H1 (cell line): ENCODE results near the gene FARS2. TPM values are rescaled to one million over a fixed set of nuclear protein-coding genes. Genes with fewer than 3 reads are reported as not detected.

Experiments
- CTCF ChIA-PET: fragments of 300-600 bp; sonication (Branson Sonifier 250); formaldehyde crosslinking; loops from one replicate; lab custom pipeline; 2021; ENCODE audit not compliant: partially characterized antibody; lab: Charles Lee
- POLR2A ChIA-PET: fragments of 300-600 bp; sonication (Branson Sonifier 250); formaldehyde crosslinking; loops from one replicate; lab custom pipeline; 2021; ENCODE audit warnings: inconsistent platforms; ENCODE audit not compliant: partially characterized antibody; lab: Charles Lee
- DNase-seq, 2 experiments: peaks; one replicate each; pipeline versions ENCODE4 v3.0.0 to v3.0.0-alpha.2; 2010 to 2022; ENCODE audit warnings: low spot score in 2 of 2, low read depth in 1 of 2, mixed read lengths in 1 of 2
- FAIRE-seq: peaks from 2 replicates; lab custom pipeline; 2011; peaks lifted over from hg19 to GRCh38; lab: Jason Lieb, UNC
- H2AFZ ChIP-seq: 2 replicates; pipeline ENCODE4 v1.8.1; 2012; ENCODE audit warnings: low read length, inconsistent platforms
- H2AK5ac ChIP-seq: 2 replicates; pipeline ENCODE4 v1.6.1; 2013; ENCODE audit warnings: low read depth, low read length
- H2BK120ac ChIP-seq: replicated peaks from 2 replicates; pipeline ENCODE3; 2013; ENCODE audit warnings: low read depth, low read length, inconsistent platforms
- H2BK12ac ChIP-seq: 2 replicates; pipeline ENCODE4 v1.6.1; 2013; ENCODE audit warnings: low read depth, low read length
- H2BK15ac ChIP-seq: 2 replicates; pipeline ENCODE4 v1.6.1; 2013; ENCODE audit warnings: low read length
- H2BK20ac ChIP-seq: 2 replicates; pipeline ENCODE4 v1.6.1; 2013; ENCODE audit warnings: low read length
- H2BK5ac ChIP-seq: 2 replicates; pipeline ENCODE4 v1.6.1; 2013; ENCODE audit warnings: low read depth, low read length
- H3K14ac ChIP-seq: 2 replicates; pipeline ENCODE4 v1.6.1; 2013; ENCODE audit warnings: inconsistent platforms; ENCODE audit not compliant: insufficient read length
- H3K18ac ChIP-seq: 2 replicates; pipeline ENCODE4 v1.6.1; 2013; ENCODE audit warnings: low read length; ENCODE audit errors: extremely low read depth
- H3K23ac ChIP-seq: 2 replicates; pipeline ENCODE4 v1.6.1; 2013; ENCODE audit warnings: inconsistent platforms; ENCODE audit not compliant: insufficient read length
- H3K23me2 ChIP-seq: 2 replicates; pipeline ENCODE4 v1.6.1; 2013; ENCODE audit warnings: low read depth, low read length
- H3K27ac ChIP-seq: 2 replicates; pipeline ENCODE4 v1.6.1; 2011; ENCODE audit warnings: low read depth, low read length, inconsistent platforms
- H3K27me3 ChIP-seq, 4 experiments: replicated peaks in 1 of 4; 1 replicate in 1 of 4; 2 replicates in 3 of 4; pipeline versions ENCODE4 v1.6.1 to v1.8.1; 2011 to 2013; ENCODE audit warnings: low read length in 3 of 4, mild to moderate bottlenecking in 3 of 4, inconsistent platforms in 2 of 4, mixed read lengths in 2 of 4, moderate library complexity in 1 of 4; ENCODE audit not compliant: control insufficient read depth in 3 of 4, insufficient read depth in 3 of 4; ENCODE audit errors: extremely low read depth in 1 of 4
- H3K36me3 ChIP-seq, 4 experiments: 2 replicates each; pipeline versions ENCODE4 v1.6.1 to v1.8.1; 2011 to 2013; ENCODE audit warnings: mild to moderate bottlenecking in 4 of 4, low read length in 3 of 4, moderate library complexity in 2 of 4, control low read depth in 1 of 4, inconsistent platforms in 1 of 4; ENCODE audit not compliant: insufficient read depth in 4 of 4, control insufficient read depth in 2 of 4
- H3K4ac ChIP-seq: replicated peaks from 2 replicates; pipeline ENCODE3; 2013; ENCODE audit warnings: low read length, low read depth, mixed read lengths, inconsistent platforms; ENCODE audit not compliant: insufficient read length
- H3K4me1 ChIP-seq, 4 experiments: replicated peaks in 1 of 4; 1 replicate in 1 of 4; 2 replicates in 3 of 4; pipeline versions ENCODE4 v1.6.1 to v1.8.1; 2011 to 2013; ENCODE audit warnings: low read length in 3 of 4, inconsistent platforms in 2 of 4, mixed read lengths in 1 of 4; ENCODE audit not compliant: insufficient read depth in 4 of 4, control insufficient read depth in 3 of 4
- H3K4me2 ChIP-seq, 2 experiments: 2 replicates each; pipeline versions ENCODE4 v1.6.1 to v1.8.1; 2011 to 2013; ENCODE audit warnings: low read depth in 2 of 2, low read length in 2 of 2, control low read depth in 1 of 2, inconsistent platforms in 1 of 2, mild to moderate bottlenecking in 1 of 2; ENCODE audit not compliant: insufficient read depth in 1 of 2
- H3K4me3 ChIP-seq, 4 experiments: fragments of 200-600, 300-600 bp in 1 of 4; sonication (generic), shearing (Covaris generic), sonication (Bioruptor Twin) in 1 of 4; 2 replicates each; pipeline versions ENCODE4 v1.5.1 to v1.8.1; 2011 to 2016; ENCODE audit warnings: low read length in 4 of 4, low read depth in 3 of 4, control low read depth in 2 of 4, inconsistent platforms in 2 of 4, mild to moderate bottlenecking in 2 of 4, mixed read lengths in 1 of 4, moderate library complexity in 1 of 4; ENCODE audit not compliant: insufficient read depth in 2 of 4; ENCODE audit errors: extremely low read depth in 1 of 4
- H3K56ac ChIP-seq: replicated peaks from 2 replicates; pipeline ENCODE3; 2013; ENCODE audit warnings: low read depth, mild to moderate bottlenecking, mixed read lengths, low read length, inconsistent platforms; ENCODE audit not compliant: insufficient read length
- H3K79me1 ChIP-seq: 2 replicates; pipeline ENCODE4 v1.6.1; 2013; ENCODE audit warnings: low read depth, low read length, control low read depth
- H3K79me2 ChIP-seq, 2 experiments: 2 replicates each; pipeline versions ENCODE4 v1.6.1 to v1.8.1; 2012 to 2013; ENCODE audit warnings: low read length in 2 of 2, mild to moderate bottlenecking in 2 of 2, inconsistent platforms in 1 of 2; ENCODE audit not compliant: insufficient read depth in 2 of 2, control insufficient read depth in 1 of 2
- H3K9ac ChIP-seq, 4 experiments: replicated peaks in 1 of 4; 1 replicate in 1 of 4; 2 replicates in 3 of 4; pipeline versions ENCODE4 v1.6.1 to v1.8.1; 2011 to 2013; ENCODE audit warnings: low read depth in 3 of 4, low read length in 3 of 4, control low read depth in 2 of 4, mild to moderate bottlenecking in 2 of 4, moderate library complexity in 2 of 4, inconsistent platforms in 1 of 4; ENCODE audit errors: extremely low read depth in 1 of 4
- H3K9me3 ChIP-seq, 2 experiments: 2 replicates each; pipeline versions ENCODE4 v1.6.1 to v1.8.1; 2012 to 2013; ENCODE audit warnings: mild to moderate bottlenecking in 2 of 2, moderate library complexity in 2 of 2, control low read depth in 1 of 2, inconsistent platforms in 1 of 2, low read depth in 1 of 2, low read length in 1 of 2, mixed read lengths in 1 of 2; ENCODE audit not compliant: insufficient read depth in 2 of 2
- H4K20me1 ChIP-seq, 2 experiments: replicated peaks in 1 of 2; 2 replicates each; pipeline versions ENCODE3 to v1.8.1; 2011 to 2013; ENCODE audit warnings: inconsistent platforms in 2 of 2, low read length in 2 of 2, mild to moderate bottlenecking in 1 of 2; ENCODE audit not compliant: insufficient read depth in 2 of 2, control insufficient read depth in 1 of 2
- H4K5ac ChIP-seq: 2 replicates; pipeline ENCODE4 v1.6.1; 2013; ENCODE audit warnings: low read length, low read depth, mixed read lengths, inconsistent platforms; ENCODE audit not compliant: insufficient read length
- H4K8ac ChIP-seq: 2 replicates; pipeline ENCODE4 v1.8.0; 2013; ENCODE audit warnings: mild to moderate bottlenecking, moderate library complexity, low read length, inconsistent platforms; ENCODE audit not compliant: insufficient read depth; ENCODE audit errors: extremely low read depth
- H4K91ac ChIP-seq: replicated peaks from 2 replicates; pipeline ENCODE3; 2013; ENCODE audit warnings: low read length, mixed read lengths, inconsistent platforms; ENCODE audit not compliant: insufficient read length
- BCL11A ChIP-seq, 2 experiments: IDR thresholded peaks; one replicate each; pipeline ENCODE4 v1.6.1; 2011; ENCODE audit warnings: low read depth in 2 of 2, low read length in 2 of 2, mild to moderate bottlenecking in 2 of 2
- YY1 ChIP-seq: IDR thresholded peaks from 2 replicates; pipeline ENCODE4 v1.6.1; 2011; ENCODE audit warnings: low read depth, mild to moderate bottlenecking, low read length
- whole genome bisulfite sequencing, 2 experiments: shearing (Covaris generic) in 1 of 2; methylation state at CpG; one replicate each; pipeline versions ENCODE4 v1.1.6 to v1.1.7; 2013 to 2015; ENCODE audit warnings: low lambda C conversion rate in 2 of 2, mixed read lengths in 2 of 2, inconsistent platforms in 1 of 2, low coverage in 1 of 2, missing lambda C conversion rate in 1 of 2; ENCODE audit not compliant: insufficient replicate concordance in 2 of 2, insufficient coverage in 1 of 2, insufficient read length in 1 of 2; ENCODE audit errors: extremely low coverage in 1 of 2, missing lambda C conversion rate in 1 of 2; 5-methylcytosine and 5-hydroxymethylcytosine counted together
- polyA plus RNA-seq, 7 experiments: library from polyadenylated mRNA; depleted of rRNA in 3 of 7; stranded (reverse) in 5 of 7; unstranded in 2 of 7; fragments of >200 nt in 5 of 7; fragments of 200-250 nt in 2 of 7; gene quantifications; 1 replicate in 5 of 7; 2 replicates in 1 of 7; 4 replicates in 1 of 7; pipeline versions ENCODE4 v1.2.1 to v1.2.3, GENCODE V29; 2011 to 2013; ENCODE audit warnings: missing spikeins in 2 of 7, mixed read lengths in 2 of 7
- total RNA-seq: library from RNA; stranded (reverse); fragmentation: NEBNext Ultra II Directional; extraction: Animal tissue kit (Norgen Biotek cat#: 25700); gene quantifications from 2 replicates; pipeline ENCODE4 v1.2.1, GENCODE V29; 2021
- TF ChIP-seq, protein P1 (sequence below): IDR thresholded peaks from 2 replicates; pipeline ENCODE4 v1.6.1; 2011; ENCODE audit warnings: low read length, improper control_type of control experiment

The FARS2 gene
- total and polyA plus RNA-seq, 2 of the 8 experiments (the other 6 are each of a cell fraction or from before 2014, with no cell fraction given), result 11.7 to 14.4 TPM

DNA sequence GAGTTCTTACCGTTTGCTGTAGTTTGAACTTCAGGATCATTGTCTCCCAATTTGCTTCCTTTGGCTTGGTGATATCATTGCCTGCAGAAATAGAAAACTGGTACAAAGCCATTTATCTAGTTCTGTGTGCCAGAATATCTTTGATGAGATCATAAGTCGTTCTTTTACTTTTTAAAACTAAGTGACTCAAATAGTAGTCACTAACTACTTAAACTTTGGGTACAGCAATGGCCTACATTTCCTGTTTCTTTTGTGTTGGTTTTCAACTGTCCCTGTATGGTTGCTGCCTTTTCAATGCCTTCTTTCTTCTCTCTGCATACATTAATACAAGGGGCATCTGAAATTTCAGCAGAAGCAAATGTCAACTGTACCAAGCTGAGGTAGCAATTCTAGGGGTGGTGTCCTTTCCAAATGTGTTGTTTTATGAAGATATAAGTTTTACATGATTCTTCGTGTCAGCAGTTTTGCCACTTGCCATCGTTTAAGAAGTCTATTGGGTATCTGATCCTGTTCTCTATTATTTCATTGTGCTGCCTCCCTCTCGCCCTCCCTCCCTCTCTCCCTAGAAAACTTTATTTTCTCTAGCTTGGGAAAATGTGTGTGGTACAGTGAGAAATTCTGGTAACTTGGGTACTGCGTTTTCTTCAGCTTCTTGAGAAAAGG is 238.5 kb downstream of the FARS2 start:
- no peak overlapping the region for H3K56ac ChIP-seq
- H3K9me3 ChIP-seq, result no peaks in the 10 kb centered on the region
- no peak overlapping the region for H3K9ac ChIP-seq
- H2BK20ac ChIP-seq, result no peak overlapping the region
- H3K4ac ChIP-seq, result no peak overlapping the region
- H4K20me1 ChIP-seq, result no peaks in the 10 kb centered on the region
- DNase-seq (no peak), FAIRE-seq (no peak)
- H2BK5ac ChIP-seq, result no peak overlapping the region
- H3K18ac ChIP-seq, result no peak overlapping the region
- no peak overlapping the region for H3K27ac ChIP-seq
- TF ChIP-seq, protein P1, sequence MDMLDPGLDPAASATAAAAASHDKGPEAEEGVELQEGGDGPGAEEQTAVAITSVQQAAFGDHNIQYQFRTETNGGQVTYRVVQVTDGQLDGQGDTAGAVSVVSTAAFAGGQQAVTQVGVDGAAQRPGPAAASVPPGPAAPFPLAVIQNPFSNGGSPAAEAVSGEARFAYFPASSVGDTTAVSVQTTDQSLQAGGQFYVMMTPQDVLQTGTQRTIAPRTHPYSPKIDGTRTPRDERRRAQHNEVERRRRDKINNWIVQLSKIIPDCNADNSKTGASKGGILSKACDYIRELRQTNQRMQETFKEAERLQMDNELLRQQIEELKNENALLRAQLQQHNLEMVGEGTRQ, result no peak
- TF ChIP-seq YY1, result no peak
- no peak for TF ChIP-seq BCL11A (IDR thresholded peaks at IDR 0.05; ENCODE audit: low read depth in 2 of 2, low read length in 2 of 2)
- H3K36me3 ChIP-seq, result no peaks in the 10 kb centered on the region
- H2AK5ac ChIP-seq, result no peak overlapping the region
- ChIA-PET POLR2A (no interaction called here), CTCF (interaction anchor here (0.6 kb wide), 1 partner anchor 114 kb away, joined by 3 read pairs; no protein-coding TSS in a partner anchor)
- no peaks in the 10 kb centered on the region for H3K79me1 ChIP-seq
- no peak overlapping the region for H4K5ac ChIP-seq
- no peak overlapping the region for H2BK120ac ChIP-seq
- no peaks in the 10 kb centered on the region for H3K79me2 ChIP-seq
- 78% methylated on average over 6 of the region's 6 CpGs; no CpG with 5 or more reads in 1 of the 2 experiments for WGBS, 2 experiments
- H3K27me3 ChIP-seq, result no peaks in the 10 kb centered on the region
- no peak overlapping the region for H2BK12ac ChIP-seq
- H2BK15ac ChIP-seq, result no peak overlapping the region
- H3K4me2 ChIP-seq, result no peak overlapping the region
- H2AFZ ChIP-seq, result no peak overlapping the region
- H3K4me1 ChIP-seq, result peaks cover 0 to 2% (median 0%) of the 10 kb centered on the region in 4 experiments; a peak in 2 of 7 replicates
- H3K14ac ChIP-seq, result no peak overlapping the region
- no peak overlapping the region for H3K23ac ChIP-seq
- no peak overlapping the region for H4K8ac ChIP-seq
- no peak overlapping the region for H4K91ac ChIP-seq
- H3K4me3 ChIP-seq, result no peak overlapping the region
- H3K23me2 ChIP-seq, result no peaks in the 10 kb centered on the region
